GM18907 (cell line): Measurements from ENCODE around the gene LZTR1.
A peak's percentile ranks its signal among the peaks of the same experiment; 100 is the strongest.

Experiments
- ATAC-seq: cut with Tn5 transposase; IDR thresholded peaks from one replicate; pipeline ENCODE4 v1.9.1; 2021; ENCODE audit warnings: mild to moderate bottlenecking, moderate library complexity; ENCODE audit not compliant: unreplicated experiment

The LZTR1 gene

GRCh38 chr22:21013657-21014201, 31.6 kb downstream of the LZTR1 start:
- ATAC-seq: peak; percentile 13

DNA sequence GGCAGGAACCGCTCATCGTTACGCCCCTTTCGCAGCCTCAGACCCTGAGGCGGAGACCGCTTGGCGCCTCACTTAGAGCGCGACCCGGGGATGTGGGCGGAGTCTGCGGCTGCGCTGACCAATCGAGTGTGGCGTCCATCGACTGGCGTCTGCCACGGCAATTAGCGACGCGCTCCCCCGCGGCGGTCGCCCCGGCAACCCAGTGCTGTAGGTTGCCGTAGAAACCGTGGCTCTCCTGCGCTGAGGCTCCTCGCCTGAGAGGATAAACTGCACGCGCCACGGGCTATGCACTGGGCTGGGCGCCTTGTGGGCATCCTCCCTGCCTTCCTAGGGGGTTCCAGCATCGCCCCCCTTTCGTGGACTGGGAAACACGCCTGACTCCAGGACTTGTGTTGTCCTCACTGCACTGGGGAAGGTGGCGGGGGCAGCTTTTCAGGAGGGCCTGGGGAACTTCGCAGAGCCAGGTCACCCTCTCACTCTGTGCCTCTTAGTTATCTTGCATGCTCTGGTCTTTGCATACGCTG, 32.2 kb downstream of the LZTR1 start:
- ATAC-seq: peak; percentile 75

DNA sequence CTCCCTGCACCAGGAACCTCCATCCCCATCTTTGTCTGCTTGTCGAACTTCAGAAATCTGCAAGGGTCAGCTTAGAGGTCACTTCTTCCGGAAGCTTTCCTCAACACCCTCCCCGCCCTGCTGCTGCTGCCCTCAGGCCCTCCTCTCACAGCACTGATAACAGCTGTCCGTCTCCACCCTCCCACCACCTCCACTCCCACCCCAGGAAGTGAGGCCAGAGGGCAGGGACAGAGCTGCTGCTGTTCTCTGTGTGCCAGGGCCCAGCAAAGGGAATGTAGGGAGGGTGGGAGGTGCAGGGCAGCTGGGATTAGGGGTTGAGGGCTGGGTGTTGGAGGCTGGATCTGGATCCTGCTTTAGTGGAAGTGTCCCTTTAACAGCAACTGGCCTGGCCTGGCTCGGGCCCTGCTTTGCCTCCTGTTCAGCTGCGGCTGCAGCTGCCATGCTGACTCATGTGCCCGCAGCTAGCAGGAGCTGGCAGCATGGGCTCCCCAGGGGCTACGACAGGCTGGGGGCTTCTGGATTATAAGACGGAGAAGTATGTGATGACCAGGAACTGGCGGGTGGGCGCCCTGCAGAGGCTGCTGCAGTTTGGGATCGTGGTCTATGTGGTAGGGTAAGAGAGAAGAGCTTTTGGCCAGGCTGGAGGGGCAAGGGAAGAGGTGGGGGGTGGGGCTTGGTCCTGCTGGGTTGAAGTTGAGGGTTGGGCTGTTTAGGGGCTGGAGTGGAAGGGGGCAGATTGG, 32.8 kb downstream of the LZTR1 start, which contains the start of gene P2RX6:
Gene P2RX6, plus strand, starts transcription at position 440 of the 740 bp plus-strand sequence. Its CDS starts 10 bp downstream, at position 450.
- ATAC-seq: no peak

- no peak for ATAC-seq
These were observed 33.4 kb downstream of the LZTR1 start for GRCh38 chr22:21015466-21016006.

GRCh38 chr22:21016644-21017420, 34.7 kb downstream of the LZTR1 start:
- ATAC-seq: no peak

- ATAC-seq: no peak
These were observed 36.2 kb downstream of the LZTR1 start for GRCh38 chr22:21018314-21018713.

GRCh38 chr22:21020802-21021429, 38.8 kb downstream of the LZTR1 start:
- no peak for ATAC-seq

DNA sequence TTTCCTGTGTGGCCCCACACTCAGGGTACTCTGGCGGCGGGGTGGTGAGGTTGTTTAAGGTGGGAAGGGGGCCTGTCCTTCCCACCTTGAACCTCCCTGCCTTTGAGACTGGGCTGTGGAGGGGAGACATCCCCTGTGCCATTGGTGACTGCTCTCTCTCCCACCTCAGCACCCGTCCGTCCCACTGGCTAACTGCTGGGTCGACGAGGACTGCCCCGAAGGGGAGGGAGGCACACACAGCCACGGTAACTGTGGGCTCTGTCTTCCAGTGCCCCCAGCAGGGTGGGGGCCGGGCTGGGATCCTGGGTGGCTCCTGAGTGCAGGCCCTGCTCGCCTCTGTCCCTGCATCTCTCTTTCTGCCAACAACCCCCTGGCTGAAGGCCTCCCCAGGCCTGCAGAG, 40.4 kb downstream of the LZTR1 start:
- ATAC-seq: no peak

DNA sequence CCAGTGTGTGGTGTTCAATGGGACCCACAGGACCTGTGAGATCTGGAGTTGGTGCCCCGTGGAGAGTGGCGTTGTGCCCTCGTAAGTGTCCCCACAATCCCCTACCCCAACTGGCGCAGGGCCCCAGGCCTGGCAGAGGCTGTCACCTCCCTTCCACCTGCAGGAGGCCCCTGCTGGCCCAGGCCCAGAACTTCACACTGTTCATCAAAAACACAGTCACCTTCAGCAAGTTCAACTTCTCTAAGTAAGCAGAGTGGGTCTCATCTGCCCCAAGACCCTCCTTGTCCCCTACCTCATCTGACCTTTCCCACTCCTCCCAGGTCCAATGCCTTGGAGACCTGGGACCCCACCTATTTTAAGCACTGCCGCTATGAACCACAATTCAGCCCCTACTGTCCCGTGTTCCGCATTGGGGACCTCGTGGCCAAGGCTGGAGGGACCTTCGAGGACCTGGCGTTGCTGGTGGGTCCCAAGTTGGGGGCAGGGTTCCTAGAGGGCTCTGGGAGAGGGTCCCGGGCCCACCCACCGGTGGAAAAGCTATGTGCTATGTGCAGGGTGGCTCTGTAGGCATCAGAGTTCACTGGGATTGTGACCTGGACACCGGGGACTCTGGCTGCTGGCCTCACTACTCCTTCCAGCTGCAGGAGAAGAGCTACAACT, 41.0 kb downstream of the LZTR1 start:
- ATAC-seq: no peak

GRCh38 chr22:21025266-21025665, 43.2 kb downstream of the LZTR1 start:
- no peak for ATAC-seq

DNA sequence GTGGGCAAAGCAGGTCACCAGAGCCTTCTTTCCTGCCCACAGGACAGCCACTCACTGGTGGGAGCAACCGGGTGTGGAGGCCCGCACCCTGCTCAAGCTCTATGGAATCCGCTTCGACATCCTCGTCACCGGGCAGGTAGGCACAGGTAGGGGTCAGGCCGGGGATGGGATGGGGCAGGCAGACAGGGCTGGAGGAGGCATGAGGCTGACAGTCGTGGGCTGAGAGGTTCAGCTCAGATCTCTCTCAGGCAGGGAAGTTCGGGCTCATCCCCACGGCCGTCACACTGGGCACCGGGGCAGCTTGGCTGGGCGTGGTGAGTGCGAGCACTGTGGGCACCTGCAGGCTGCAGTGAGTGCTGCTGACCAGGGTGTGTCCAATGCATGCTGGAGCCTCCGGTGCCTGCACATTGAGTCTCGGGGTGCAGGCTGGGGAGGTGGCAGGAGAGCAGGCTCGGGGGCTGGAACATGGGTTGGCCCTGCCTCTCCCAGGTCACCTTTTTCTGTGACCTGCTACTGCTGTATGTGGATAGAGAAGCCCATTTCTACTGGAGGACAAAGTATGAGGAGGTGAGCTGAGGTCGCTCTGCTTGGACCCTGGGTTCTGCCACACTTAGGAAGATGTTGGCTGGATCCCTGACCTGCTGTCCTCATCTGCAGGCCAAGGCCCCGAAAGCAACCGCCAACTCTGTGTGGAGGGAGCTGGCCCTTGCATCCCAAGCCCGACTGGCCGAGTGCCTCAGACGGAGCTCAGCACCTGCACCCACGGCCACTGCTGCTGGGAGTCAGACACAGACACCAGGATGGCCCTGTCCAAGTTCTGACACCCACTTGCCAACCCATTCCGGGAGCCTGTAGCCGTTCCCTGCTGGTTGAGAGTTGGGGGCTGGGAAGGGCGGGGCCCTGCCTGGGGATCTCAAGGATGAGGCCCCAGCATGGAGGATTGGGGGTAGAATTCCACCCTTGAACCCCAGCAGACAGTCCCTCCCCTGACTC, 44.0 kb downstream of the LZTR1 start:
- ATAC-seq: no peak

DNA sequence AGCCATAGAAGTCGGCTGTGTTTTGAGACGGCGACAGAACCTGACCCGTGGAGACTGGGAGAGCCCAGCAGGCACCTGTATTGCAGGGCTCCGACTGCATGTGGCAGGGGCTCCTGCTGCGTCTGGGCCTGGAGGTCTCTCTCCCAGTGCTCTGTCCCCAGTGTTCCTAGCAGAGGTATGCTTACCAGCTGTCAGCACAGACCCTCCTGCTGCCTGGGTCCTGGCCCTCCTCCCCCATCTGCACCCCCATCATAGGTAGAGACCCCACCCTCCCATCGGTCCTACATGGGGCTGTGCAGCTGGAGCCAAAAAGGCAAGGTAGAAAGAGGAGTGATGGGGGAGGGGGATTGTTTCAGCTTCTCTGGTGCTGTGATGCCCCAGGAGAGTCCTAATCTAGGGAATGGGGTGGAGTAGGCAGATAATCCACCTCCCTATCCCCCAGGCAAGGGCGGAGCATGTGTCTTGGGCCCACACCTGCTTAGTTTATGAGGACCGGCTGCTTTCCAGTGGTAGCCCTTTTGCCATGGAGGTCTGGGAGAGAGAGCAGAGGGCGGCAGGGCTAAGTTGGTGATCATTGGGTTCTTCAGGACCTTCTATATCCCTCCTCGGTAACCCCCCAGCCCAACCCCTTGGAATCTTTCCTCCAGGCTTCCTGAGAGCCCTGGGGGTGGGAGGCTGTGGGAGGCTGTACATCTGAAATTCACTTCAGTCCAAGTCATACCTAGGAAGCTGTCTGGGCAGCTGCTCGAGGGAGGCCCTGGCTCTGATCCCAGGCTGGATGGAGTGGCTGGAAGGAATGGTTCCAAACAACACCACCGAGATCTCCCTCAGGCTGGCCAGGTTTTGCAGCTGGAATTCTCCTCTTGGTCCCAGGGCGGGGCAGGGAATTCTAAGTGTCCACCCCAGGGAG, 44.9 kb downstream of the LZTR1 start:
- no peak for ATAC-seq

- no peak for ATAC-seq
These were observed 46.5 kb downstream of the LZTR1 start for GRCh38 chr22:21028277-21029251.

GRCh38 chr22:21029486-21030025, 47.5 kb downstream of the LZTR1 start:
- ATAC-seq: no peak

DNA sequence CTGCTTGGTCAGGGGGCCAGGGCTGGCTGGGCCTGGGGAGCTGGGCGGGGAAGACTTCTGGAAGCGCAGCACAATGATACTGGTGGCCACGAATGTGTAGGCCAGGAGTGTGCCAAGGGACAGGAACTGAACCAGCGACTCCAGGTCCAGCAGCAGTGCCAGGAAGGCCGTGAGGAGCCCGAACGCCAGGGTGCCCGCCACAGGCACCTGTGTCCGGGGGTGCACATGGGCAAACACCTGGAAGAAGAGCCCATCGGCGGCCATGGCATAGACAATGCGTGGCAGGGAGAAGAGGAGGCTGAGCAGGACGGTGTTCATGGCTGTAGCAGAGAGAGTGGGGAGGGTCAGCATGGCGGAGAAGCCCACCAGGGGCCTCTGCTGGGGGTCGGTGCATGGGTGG, 47.9 kb downstream of the LZTR1 start:
- no peak for ATAC-seq

- ATAC-seq: no peak
These were observed 48.8 kb downstream of the LZTR1 start for GRCh38 chr22:21030621-21031544.
